ENCODE measurements around the gene IL20RB.
A peak's percentile ranks its signal among the peaks of the same experiment; 100 is the strongest.

IL20RB gene

GRCh38 chr3:137032465-137033120, 74.8 kb downstream of the IL20RB start:
- peak overlapping the region; percentile 29 for H3K4me3 ChIP-seq (ENCODE audit: low read depth, low read length)

- no peak overlapping the region for H3K4me3 ChIP-seq (ENCODE audit: low read depth, low read length)
Measured at GRCh38 chr3:137035631-137036030, 77.8 kb downstream of the IL20RB start.

- H3K4me3 ChIP-seq (ENCODE audit: low read depth, low read length), result no peak overlapping the region
Measured at GRCh38 chr3:137039570-137039969, 81.8 kb downstream of the IL20RB start.

GRCh38 chr3:137041251-137041650, 83.5 kb downstream of the IL20RB start:
- H3K4me3 ChIP-seq (ENCODE audit: low read depth, low read length), result no peak overlapping the region

- H3K4me3 ChIP-seq (ENCODE audit: low read depth, low read length), result no peak overlapping the region
Measured at GRCh38 chr3:137041686-137042085, 83.9 kb downstream of the IL20RB start.

- no peak overlapping the region for H3K4me3 ChIP-seq (ENCODE audit: low read depth, low read length)
Measured at GRCh38 chr3:137046747-137047146, 89.0 kb downstream of the IL20RB start.

- no peak overlapping the region for H3K4me3 ChIP-seq (ENCODE audit: low read depth, low read length)
Measured at GRCh38 chr3:137047240-137047639, 89.5 kb downstream of the IL20RB start.

GRCh38 chr3:137050281-137050680, 92.5 kb downstream of the IL20RB start:
- no peak overlapping the region for H3K4me3 ChIP-seq (ENCODE audit: low read depth, low read length)

GRCh38 chr3:137052298-137052697, 94.5 kb downstream of the IL20RB start:
- H3K4me3 ChIP-seq (ENCODE audit: low read depth, low read length), result no peak overlapping the region

Measured in iPS-11a (cell line).